ENCODE data around the gene ERMAP.

DNA sequence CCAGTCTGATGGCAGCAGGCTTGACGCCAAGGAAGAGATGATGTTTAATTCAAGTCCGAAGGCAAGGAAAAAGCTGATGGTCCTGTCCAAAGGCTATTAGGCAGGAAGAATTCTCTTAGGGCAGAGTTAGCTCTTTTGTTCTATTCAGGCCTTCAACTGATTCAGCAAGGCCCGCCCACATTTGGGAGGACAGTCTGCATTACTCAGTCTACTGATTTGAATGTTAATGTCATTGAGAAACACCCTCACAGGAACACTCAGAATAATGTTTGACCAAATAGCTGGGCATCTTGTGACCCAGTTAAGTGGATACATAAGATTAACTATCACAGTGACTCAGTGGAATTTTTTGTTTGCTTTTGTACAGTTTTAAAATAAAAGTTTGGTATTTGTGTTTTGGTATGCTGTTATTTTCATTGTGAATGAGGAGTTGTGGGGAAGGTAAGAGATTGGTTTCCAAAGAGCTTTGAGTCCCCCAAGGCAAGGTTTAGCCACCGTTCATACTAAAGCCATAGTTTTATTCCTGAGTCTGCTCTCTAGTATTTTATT is 27.7 kb downstream of the ERMAP start:
- no peak for TF ChIP-seq POLR2A (IDR thresholded peaks at IDR 0.05; ENCODE audit: low read depth, low read length)
- TF ChIP-seq POLR2AphosphoS5 (IDR thresholded peaks at IDR 0.05; ENCODE audit: low read depth, low read length): no peak
- TF ChIP-seq TAF1 (IDR thresholded peaks at IDR 0.05; ENCODE audit: low read depth, low read length): no peak
